Measurements from ENCODE around the gene ELFN1.

ELFN1 gene

DNA sequence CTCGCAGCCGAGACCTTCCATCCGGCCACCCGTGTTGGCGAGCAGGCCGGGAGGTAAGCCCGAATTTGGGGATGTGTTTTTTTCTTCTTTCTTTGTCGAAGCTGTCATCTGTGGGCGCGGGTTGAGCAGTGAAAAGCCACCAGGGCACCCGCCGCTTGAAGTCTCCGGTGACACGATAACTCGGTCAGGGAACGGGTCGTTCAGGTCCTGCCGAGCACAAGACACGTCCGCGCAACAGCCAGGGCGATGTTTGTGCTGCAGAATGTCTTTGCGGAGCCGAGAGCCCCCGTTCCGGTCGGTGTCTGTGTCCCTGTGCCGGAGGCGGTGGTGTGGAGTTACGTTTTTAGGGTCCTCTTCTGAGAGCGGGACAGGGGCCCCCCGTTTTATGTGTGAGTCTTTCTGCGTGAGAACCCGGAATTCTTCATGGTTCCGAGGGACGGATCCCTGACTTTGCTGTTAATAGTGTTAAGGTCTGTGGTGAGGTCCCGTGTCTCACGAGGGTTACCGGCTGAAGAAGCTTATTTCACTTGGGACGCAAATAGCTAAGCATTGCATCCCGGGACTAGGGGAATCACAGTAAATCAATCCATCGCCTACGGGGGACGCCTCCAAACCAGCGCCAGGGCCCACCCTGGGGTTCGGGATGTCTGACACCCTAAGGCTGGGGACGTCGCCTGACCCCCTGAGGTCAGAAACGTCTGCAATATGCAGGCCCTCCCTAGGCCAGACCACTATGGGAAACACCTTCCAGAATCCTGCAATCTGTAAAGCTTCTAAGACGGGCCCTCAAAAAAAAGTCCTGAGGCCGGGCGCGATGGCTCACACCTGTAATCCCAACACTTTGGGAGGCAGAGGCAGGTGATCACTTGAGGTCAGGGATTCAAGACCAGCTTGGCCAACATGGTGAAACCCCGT lies 99.5 kb downstream of the ELFN1 start:
- TF ChIP-seq CTCF (IDR thresholded peaks at IDR 0.05; ENCODE audit: extremely low read depth, missing control alignments), result no peak

DNA sequence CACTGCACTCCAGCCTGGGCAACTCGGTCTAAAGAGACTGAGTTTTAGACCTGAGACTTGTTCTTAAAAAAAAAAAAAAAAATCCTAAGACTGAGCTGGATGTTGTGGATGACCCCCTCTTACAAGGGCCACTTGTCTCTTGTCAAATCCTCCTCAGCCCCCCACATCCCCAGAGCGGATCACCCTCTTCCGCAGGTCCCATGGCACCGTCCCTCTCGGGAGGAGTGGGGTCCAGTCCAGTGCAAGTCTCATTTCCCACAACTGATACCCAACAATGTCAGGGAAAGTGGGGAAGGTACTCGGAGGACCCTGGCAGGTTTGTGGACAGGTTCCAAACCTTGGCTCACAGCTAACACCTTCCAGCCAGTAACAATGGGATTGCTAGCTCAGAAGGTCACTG lies 100.3 kb downstream of the ELFN1 start:
- DNase-seq (ENCODE audit: low spot score), result no peak

More for the DNA sequence above, 99.5 kb downstream of the ELFN1 start:
- no peak for DNase-seq (ENCODE audit: low spot score)

DNA sequence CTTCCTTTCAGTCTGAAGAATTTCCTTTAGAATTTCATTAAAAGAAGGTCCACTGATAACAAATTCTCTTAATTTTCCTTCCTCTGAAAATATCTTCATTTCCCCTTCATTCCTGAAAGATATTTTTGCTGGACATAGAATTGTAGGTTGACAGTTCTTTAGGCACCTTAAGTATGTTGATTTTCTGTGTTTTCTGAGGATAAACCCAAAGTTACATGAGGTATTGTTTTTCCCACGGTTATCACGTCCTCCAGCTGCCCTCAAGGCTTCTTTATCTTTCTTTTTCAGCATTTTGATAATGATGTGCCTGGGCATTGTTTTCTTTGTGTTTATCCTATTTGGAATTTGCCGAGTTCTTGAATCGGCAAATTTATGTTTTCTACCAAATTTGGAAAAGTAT lies 105.3 kb downstream of the ELFN1 start:
- DNase-seq (ENCODE audit: low spot score), result no peak
- TF ChIP-seq CTCF (IDR thresholded peaks at IDR 0.05; ENCODE audit: extremely low read depth, missing control alignments), result no peak

More for the DNA sequence above, 100.3 kb downstream of the ELFN1 start:
- no peak for TF ChIP-seq CTCF (IDR thresholded peaks at IDR 0.05; ENCODE audit: extremely low read depth, missing control alignments)

- DNase-seq (ENCODE audit: low spot score), result no peak
- no peak for TF ChIP-seq CTCF (IDR thresholded peaks at IDR 0.05; ENCODE audit: extremely low read depth, missing control alignments)
Measured at GRCh38 chr7:1777122-1777521, 107.0 kb downstream of the ELFN1 start.

- no peak for TF ChIP-seq CTCF (IDR thresholded peaks at IDR 0.05; ENCODE audit: extremely low read depth, missing control alignments)
- DNase-seq (ENCODE audit: low spot score), result no peak
Measured at GRCh38 chr7:1779445-1779844, 109.4 kb downstream of the ELFN1 start.

DNA sequence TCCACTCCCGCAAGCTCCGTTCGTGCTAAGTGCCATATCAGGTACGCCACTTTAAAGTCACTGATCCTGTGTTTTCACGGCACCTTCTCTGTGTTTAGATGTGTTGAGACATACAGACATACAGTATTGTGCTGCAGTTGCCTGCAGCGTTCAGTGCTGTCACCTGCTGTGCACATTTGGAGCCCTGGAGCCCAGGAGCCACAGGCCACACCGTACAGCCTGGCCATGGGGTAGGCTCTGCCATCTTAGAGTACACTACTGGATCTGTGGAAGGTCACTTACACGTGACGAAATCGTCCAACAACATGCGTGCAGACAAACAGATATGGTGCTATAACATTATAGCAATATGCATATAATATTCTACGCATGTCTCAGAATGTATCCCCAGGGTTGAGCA lies 111.3 kb downstream of the ELFN1 start:
- no peak for TF ChIP-seq CTCF (IDR thresholded peaks at IDR 0.05; ENCODE audit: extremely low read depth, missing control alignments)
- no peak for DNase-seq (ENCODE audit: low spot score)

DNA sequence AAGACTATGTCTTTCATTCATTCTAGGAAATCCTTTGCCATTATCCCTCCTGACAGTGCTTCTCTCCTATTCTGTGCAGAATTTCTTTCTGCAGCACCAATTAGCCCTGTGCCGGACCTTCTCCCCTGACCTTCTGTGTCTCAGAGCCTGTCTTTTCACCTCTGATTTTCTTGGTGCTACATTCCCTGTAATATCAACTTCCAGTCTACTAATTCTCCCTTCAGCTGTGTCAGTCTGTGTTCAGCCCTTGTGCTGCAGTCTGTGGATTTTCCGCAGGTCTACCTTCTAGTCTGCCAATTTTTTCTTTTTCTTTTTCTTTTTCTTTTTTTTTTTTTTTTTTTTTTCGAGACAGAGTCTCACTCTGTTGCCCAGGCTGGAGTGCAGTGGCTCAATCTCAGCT lies 115.8 kb downstream of the ELFN1 start:
- DNase-seq (ENCODE audit: low spot score), result no peak
- TF ChIP-seq CTCF (IDR thresholded peaks at IDR 0.05; ENCODE audit: extremely low read depth, missing control alignments), result no peak
